HepG2 (cell line): ENCODE measurements around the gene GPR42. TPM values are rescaled to one million over a fixed set of nuclear protein-coding genes. Genes with fewer than 3 reads are reported as not detected.
"Not testable (repeated sequence)": the region's sequence is repeated elsewhere in the genome, so short reads cannot be mapped to it uniquely, and the experiment has no call there.

Experiments
- ATAC-seq: fragments of 200-7000 bp; cut with Tn5 transposase; 3 replicates; pipeline ENCODE4 v1.9.1; 2020; ENCODE audit warnings: mild to moderate bottlenecking, moderate library complexity
- BruUV-seq: library from RNA; stranded (reverse); fragments of 400-500 nt; replicated peaks from 2 replicates; lab custom pipeline; 2021; lab: Mats Ljungman, UMichigan
- CTCF ChIA-PET: fragments of 300-600 bp; formaldehyde crosslinking; extraction: SDS; loops from one replicate; lab custom pipeline; 2021; ENCODE audit warnings: low total read pairs, inconsistent platforms, low intra/inter-chr PET ratio; lab: Yijun Ruan, JAX
- POLR2A ChIA-PET: fragments of 350-600 bp; sonication (Branson Sonifier 250); formaldehyde crosslinking; loops from one replicate; lab custom pipeline; 2020; ENCODE audit warnings: antibody characterized with exemption, inconsistent platforms; lab: Yijun Ruan, JAX
- DNase-seq: peaks from one replicate; pipeline ENCODE4 v3.0.0-alpha.2; 2015; ENCODE audit warnings: low spot score
- FAIRE-seq: peaks from 3 replicates; lab custom pipeline; 2011; peaks lifted over from hg19 to GRCh38; lab: Jason Lieb, UNC
- H2AFZ ChIP-seq: one replicate; pipeline ENCODE4 v1.6.1; 2011; ENCODE audit warnings: low read length, inconsistent platforms
- H3K27ac ChIP-seq: fragments of 300-600 bp; 3 replicates; pipeline ENCODE4 v1.8.0; 2011; ENCODE audit warnings: mixed run types, mild to moderate bottlenecking, mixed read lengths, low read length, inconsistent platforms; ENCODE audit not compliant: insufficient read depth; ENCODE audit errors: extremely low read length
- H3K27me3 ChIP-seq, 2 experiments: fragments of 200-600 bp in 1 of 2; 2 replicates in 1 of 2; 3 replicates in 1 of 2; pipeline versions ENCODE4 v1.6.0 to v1.8.0; 2011; ENCODE audit warnings: low read length in 2 of 2, mild to moderate bottlenecking in 2 of 2, moderate library complexity in 2 of 2, inconsistent platforms in 1 of 2; ENCODE audit not compliant: insufficient read depth in 2 of 2, control insufficient read depth in 1 of 2
- H3K36me3 ChIP-seq, 2 experiments: fragments of 200-600 bp in 1 of 2; replicated peaks in 1 of 2; 2 replicates in 1 of 2; 3 replicates in 1 of 2; pipeline versions ENCODE4 v1.5.1 to v1.8.0; 2011; ENCODE audit warnings: low read length in 2 of 2, inconsistent platforms in 1 of 2; ENCODE audit not compliant: insufficient read depth in 2 of 2, control insufficient read depth in 1 of 2
- H3K4me1 ChIP-seq: 2 replicates; pipeline ENCODE4 v1.5.1; 2012; ENCODE audit warnings: low read length, inconsistent platforms; ENCODE audit not compliant: insufficient read depth
- H3K4me2 ChIP-seq: 2 replicates; pipeline ENCODE4 v1.6.0; 2011; ENCODE audit warnings: low read depth, low read length, inconsistent platforms
- H3K4me3 ChIP-seq, 3 experiments: fragments of 200-600 bp in 1 of 3; sonication (generic), shearing (Covaris generic) in 1 of 3; replicated peaks in 1 of 3; 2 replicates each; pipeline ENCODE4 v1.5.1; 2011 to 2016; ENCODE audit warnings: low read length in 3 of 3, inconsistent platforms in 2 of 3, low read depth in 2 of 3, mild to moderate bottlenecking in 2 of 3, control low read depth in 1 of 3, mixed read lengths in 1 of 3; ENCODE audit not compliant: insufficient read depth in 1 of 3
- H3K79me2 ChIP-seq: one replicate; pipeline ENCODE4 v1.6.1; 2011; ENCODE audit warnings: low read length, inconsistent platforms; ENCODE audit not compliant: insufficient read depth
- H3K9ac ChIP-seq: 2 replicates; pipeline ENCODE4 v1.6.0; 2011; ENCODE audit warnings: mild to moderate bottlenecking, low read depth, low read length, inconsistent platforms; ENCODE audit not compliant: insufficient read depth
- H3K9me3 ChIP-seq: 2 replicates; pipeline ENCODE4 v1.5.1; 2012; ENCODE audit warnings: mild to moderate bottlenecking, low read length
- H4K20me1 ChIP-seq: 2 replicates; pipeline ENCODE4 v1.6.0; 2011; ENCODE audit warnings: inconsistent platforms, mild to moderate bottlenecking, low read length, moderate library complexity; ENCODE audit not compliant: insufficient read depth
- CTCF ChIP-seq: sonication (generic); formaldehyde crosslinking; IDR thresholded peaks from 2 replicates; pipeline ENCODE4 v1.5.0; 2020; ENCODE audit warnings: mild to moderate bottlenecking, missing genetic modification reagents, moderate library complexity
- WGBS: methylation state at CpG from one replicate; pipeline ENCODE4 v1.1.6; 2017; ENCODE audit warnings: low lambda C conversion rate; 5-methylcytosine and 5-hydroxymethylcytosine counted together
- in situ Hi-C: cut with HindIII; loops from 2 replicates; pipeline ENCODE4 v1.10.0; 2017; ENCODE audit warnings: low pct_unique_long_range_greater_than_20kb; ENCODE audit not compliant: extremely low pct_ligation_motif_present
- intact Hi-C: fragments of 100-400 bp; cut with micrococcal nuclease; formaldehyde crosslinking; loops from one replicate; pipeline ENCODE4 v1.10.0; 2022; ENCODE audit not compliant: unreplicated experiment
- polyA plus RNA-seq, 8 experiments: library from polyadenylated mRNA; depleted of rRNA in 3 of 8; stranded (reverse) in 7 of 8; unstranded in 1 of 8; fragments of >200 nt; fragmentation: Illumina TruSeq in 4 of 8; extraction: Trizol in 4 of 8; gene quantifications; 2 replicates each; pipeline versions ENCODE4 v1.2.1 to v1.2.3, GENCODE V29; 2011 to 2016; ENCODE audit warnings: low read depth in 4 of 8, missing spikeins in 1 of 8, mixed read lengths in 1 of 8; ENCODE audit not compliant: insufficient read depth in 1 of 8
- total RNA-seq, 5 experiments: library from RNA; depleted of rRNA; stranded (reverse); fragments of >200 nt; fragmentation: Illumina TruSeq; extraction: Trizol; gene quantifications; 2 replicates each; pipeline ENCODE4 v1.2.3, GENCODE V29; 2016; ENCODE audit warnings: low read depth in 1 of 5

Gene GPR42
- total and polyA plus RNA-seq, 2 of the 13 experiments (the other 11 are each of a cell fraction or from before 2014, with no cell fraction given) = not detected

DNA sequence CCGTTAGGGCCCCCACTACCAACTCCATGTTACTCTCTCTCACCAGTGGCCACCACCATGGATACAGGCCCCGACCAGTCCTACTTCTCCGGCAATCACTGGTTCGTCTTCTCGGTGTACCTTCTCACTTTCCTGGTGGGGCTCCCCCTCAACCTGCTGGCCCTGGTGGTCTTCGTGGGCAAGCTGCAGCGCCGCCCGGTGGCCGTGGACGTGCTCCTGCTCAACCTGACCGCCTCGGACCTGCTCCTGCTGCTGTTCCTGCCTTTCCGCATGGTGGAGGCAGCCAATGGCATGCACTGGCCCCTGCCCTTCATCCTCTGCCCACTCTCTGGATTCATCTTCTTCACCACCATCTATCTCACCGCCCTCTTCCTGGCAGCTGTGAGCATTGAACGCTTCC lies 12.0 kb upstream of the GPR42 start:
- CTCF ChIA-PET, H2AFZ ChIP-seq, H3K9me3 ChIP-seq, H3K27ac ChIP-seq, H3K9ac ChIP-seq, POLR2A ChIA-PET, FAIRE-seq, ATAC-seq, H4K20me1 ChIP-seq, BruUV-seq, H3K4me3 ChIP-seq, H3K36me3 ChIP-seq, H3K79me2 ChIP-seq, intact Hi-C loops, DNase-seq, H3K4me2 ChIP-seq, in situ Hi-C loops: not testable (repeated sequence)
- Histone ChIP-seq H3K27me3 (peaks cover 8 to 17% of the 10 kb centered on the region in 2 experiments; a peak in 4 of 5 replicates), H3K4me1 (peaks cover 39% of the 10 kb centered on the region)
- TF ChIP-seq CTCF (CRISPR knock-in tag) = peak; percentile 39
- 45% methylated on average over 10 of the region's 16 CpGs for whole genome bisulfite sequencing

GRCh38 chr19:35359395-35359794 lies 11.5 kb upstream of the GPR42 start:
- DNase-seq, H3K9ac ChIP-seq, ATAC-seq, in situ Hi-C loops, intact Hi-C loops, H4K20me1 ChIP-seq, BruUV-seq, H3K4me3 ChIP-seq, H3K36me3 ChIP-seq, POLR2A ChIA-PET, CTCF ChIA-PET, H3K4me2 ChIP-seq, H2AFZ ChIP-seq, H3K9me3 ChIP-seq, FAIRE-seq, H3K79me2 ChIP-seq, H3K27ac ChIP-seq: not testable (repeated sequence)
- WGBS = 64% methylated on average over 13 of the region's 21 CpGs
- peaks cover 8 to 21% of the 10 kb centered on the region in 2 experiments; a peak in 4 of 5 replicates for H3K27me3 ChIP-seq
- H3K4me1 ChIP-seq = peaks cover 34% of the 10 kb centered on the region

DNA sequence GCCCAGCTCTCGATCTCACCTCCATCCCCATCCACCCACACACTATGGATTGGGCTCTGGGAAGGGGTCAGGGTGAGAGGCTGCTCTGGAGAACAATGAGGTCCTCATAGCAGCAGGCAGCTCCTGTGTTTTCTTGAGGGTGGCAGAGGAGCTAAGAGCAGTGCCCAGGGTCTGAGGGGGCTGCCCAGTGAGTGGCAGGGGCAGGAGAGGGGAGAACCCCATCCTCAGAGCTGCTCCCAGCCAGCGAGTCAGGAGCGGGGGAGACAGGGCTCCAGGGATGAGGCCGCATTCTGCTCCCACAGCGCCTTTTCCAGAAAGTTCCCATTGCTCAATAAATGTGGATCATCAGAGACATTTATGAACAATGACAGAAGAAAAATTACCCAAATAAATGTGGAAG lies 10.8 kb upstream of the GPR42 start:
- peaks cover 27% of the 10 kb centered on the region for H3K4me1 ChIP-seq
- H3K4me3 ChIP-seq, H3K79me2 ChIP-seq, H3K27ac ChIP-seq, ATAC-seq, FAIRE-seq, H3K36me3 ChIP-seq, in situ Hi-C loops, H3K4me2 ChIP-seq, DNase-seq, H4K20me1 ChIP-seq, H3K9ac ChIP-seq, H2AFZ ChIP-seq, BruUV-seq, CTCF ChIA-PET, H3K9me3 ChIP-seq, intact Hi-C loops, POLR2A ChIA-PET: not testable (repeated sequence)
- WGBS = 33% methylated on average over 2 of the region's 5 CpGs
- peaks cover 8 to 21% of the 10 kb centered on the region in 2 experiments; a peak in 4 of 5 replicates for H3K27me3 ChIP-seq
